Fibroblast of skin of back (primary cell): ENCODE results near the gene FSD1.
A peak's percentile ranks its signal among the peaks of the same experiment; 100 is the strongest.
"Not testable (repeated sequence)": the region's sequence is repeated elsewhere in the genome, so short reads cannot be mapped to it uniquely, and the experiment has no call there.

ENCODE experiments used
- DNase-seq: peaks from one replicate; pipeline ENCODE4 v3.0.0-alpha.2; 2013

The FSD1 gene

GRCh38 chr19:4345342-4346019 lies 41.1 kb downstream of the FSD1 start:
- DNase-seq: no peak

GRCh38 chr19:4346020-4346383 lies 41.6 kb downstream of the FSD1 start:
- DNase-seq: no peak

GRCh38 chr19:4347521-4347920 lies 43.1 kb downstream of the FSD1 start:
- no peak for DNase-seq

GRCh38 chr19:4349225-4349624 lies 44.8 kb downstream of the FSD1 start:
- DNase-seq: not testable (repeated sequence)

- DNase-seq: no peak
Observed at GRCh38 chr19:4350111-4350510, 45.7 kb downstream of the FSD1 start.

GRCh38 chr19:4350726-4351125 lies 46.3 kb downstream of the FSD1 start:
- DNase-seq: no peak

GRCh38 chr19:4352701-4353121 lies 48.3 kb downstream of the FSD1 start:
- DNase-seq: peak; percentile 61

GRCh38 chr19:4354282-4354681 lies 49.9 kb downstream of the FSD1 start:
- DNase-seq: no peak

GRCh38 chr19:4354897-4355296 lies 50.5 kb downstream of the FSD1 start:
- no peak for DNase-seq

GRCh38 chr19:4357095-4357797 lies 52.8 kb downstream of the FSD1 start:
- no peak for DNase-seq

- DNase-seq: no peak
Observed at GRCh38 chr19:4357921-4358326, 53.5 kb downstream of the FSD1 start.

GRCh38 chr19:4358709-4359626 lies 54.6 kb downstream of the FSD1 start:
- no peak for DNase-seq

- no peak for DNase-seq
Observed at GRCh38 chr19:4359627-4360000, 55.2 kb downstream of the FSD1 start.

- no peak for DNase-seq
Observed at GRCh38 chr19:4360081-4360569, 55.7 kb downstream of the FSD1 start.

- DNase-seq: no peak
Observed at GRCh38 chr19:4360641-4361151, 56.3 kb downstream of the FSD1 start.

- DNase-seq: no peak
Observed at GRCh38 chr19:4361152-4362046, 57.0 kb downstream of the FSD1 start.

GRCh38 chr19:4362101-4362828 lies 57.9 kb downstream of the FSD1 start:
- no peak for DNase-seq

GRCh38 chr19:4362831-4363545 lies 58.6 kb downstream of the FSD1 start:
- DNase-seq: no peak

- DNase-seq: no peak
Observed at GRCh38 chr19:4363571-4364304, 59.3 kb downstream of the FSD1 start.

GRCh38 chr19:4365341-4365740 lies 60.9 kb downstream of the FSD1 start:
- DNase-seq: no peak
